Limb (tissue), 2 donors: ENCODE data around the gene MAPKBP1.
A peak's percentile ranks its signal among the peaks of the same experiment; 100 is the strongest.

ENCODE experiments used
- DNase-seq, 2 donors: peaks; one replicate each; pipeline ENCODE4 v3.0.0-alpha.2; 2016; ENCODE audit errors: extremely low spot score in 2 of 2

Gene MAPKBP1

GRCh38 chr15:41847981-41848380, 73.7 kb downstream of the MAPKBP1 start:
- DNase-seq = no peak

- no peak for DNase-seq
Observed at GRCh38 chr15:41848631-41849030, 74.3 kb downstream of the MAPKBP1 start.

- DNase-seq = no peak
Observed at GRCh38 chr15:41849204-41849603, 74.9 kb downstream of the MAPKBP1 start.

- no peak for DNase-seq
Observed at GRCh38 chr15:41849861-41850260, 75.6 kb downstream of the MAPKBP1 start.

- DNase-seq = no peak
Observed at GRCh38 chr15:41850482-41851166, 76.3 kb downstream of the MAPKBP1 start.

GRCh38 chr15:41851167-41851523, 76.9 kb downstream of the MAPKBP1 start:
- DNase-seq = no peak

GRCh38 chr15:41851755-41852370, 77.6 kb downstream of the MAPKBP1 start:
- no peak for DNase-seq

GRCh38 chr15:41852736-41853590, 78.7 kb downstream of the MAPKBP1 start:
- no peak for DNase-seq

GRCh38 chr15:41853831-41854230, 79.5 kb downstream of the MAPKBP1 start:
- peak in 1 of 2 donors; percentile 45 for DNase-seq

GRCh38 chr15:41854443-41854842, 80.2 kb downstream of the MAPKBP1 start:
- DNase-seq = no peak

- DNase-seq = peak in 1 of 2 donors; percentile 42
Observed at GRCh38 chr15:41855261-41855961, 81.1 kb downstream of the MAPKBP1 start.

- no peak for DNase-seq
Observed at GRCh38 chr15:41856262-41856661, 82.0 kb downstream of the MAPKBP1 start.

- DNase-seq = no peak
Observed at GRCh38 chr15:41856716-41857115, 82.4 kb downstream of the MAPKBP1 start.

GRCh38 chr15:41857316-41857715, 83.0 kb downstream of the MAPKBP1 start:
- DNase-seq = no peak

GRCh38 chr15:41858756-41859155, 84.5 kb downstream of the MAPKBP1 start:
- DNase-seq = no peak

- no peak for DNase-seq
Observed at GRCh38 chr15:41860049-41860828, 86.0 kb downstream of the MAPKBP1 start.

GRCh38 chr15:41861736-41862356, 87.6 kb downstream of the MAPKBP1 start:
- no peak for DNase-seq

- no peak for DNase-seq
Observed at GRCh38 chr15:41862515-41863116, 88.3 kb downstream of the MAPKBP1 start.

GRCh38 chr15:41865490-41866055, 91.3 kb downstream of the MAPKBP1 start:
- DNase-seq = no peak

- no peak for DNase-seq
Observed at GRCh38 chr15:41866263-41866703, 92.0 kb downstream of the MAPKBP1 start.
